ENCODE measurements around the gene PTX4. TPM values are rescaled to one million over a fixed set of nuclear protein-coding genes. Genes with fewer than 3 reads are reported as not detected.
"Not testable (repeated sequence)": the region's sequence is repeated elsewhere in the genome, so short reads cannot be mapped to it uniquely, and the experiment has no call there.

The PTX4 gene
- total RNA-seq, 4 donors from 2014 or later, result 0.40 TPM; not detected in 3

- no peak for TF ChIP-seq CTCF (IDR thresholded peaks at IDR 0.05)
- 100% methylated on average over 3 of the region's 24 CpGs; no CpG with 5 or more reads in 1 of the 2 donors for WGBS, 2 donors (ENCODE audit: low coverage in 1 of 2)
- Histone ChIP-seq H3K27me3 (no peaks in the 10 kb centered on the region), H3K4me1 (no peaks in the 10 kb centered on the region), H3K4me3 (no peak overlapping the region), H3K27ac (no peak overlapping the region), H3K9me3 (no peaks in the 10 kb centered on the region), H3K36me3 (peaks cover 0 to 34% of the 10 kb centered on the region in 2 donors)
- no peak for ATAC-seq
Observed at GRCh38 chr16:1442697-1443096, 46.0 kb downstream of the PTX4 start.

GRCh38 chr16:1441391-1441829 is 47.3 kb downstream of the PTX4 start:
- TF ChIP-seq POLR2AphosphoS5 (IDR thresholded peaks at IDR 0.05) (no peak), POLR2A (IDR thresholded peaks at IDR 0.05) (no peak), EP300 (IDR thresholded peaks at IDR 0.05) (no peak), CTCF (IDR thresholded peaks at IDR 0.05) (no peak)
- no peaks in the 10 kb centered on the region for H3K27me3 ChIP-seq
- H3K9me3 ChIP-seq, result no peaks in the 10 kb centered on the region
- no peaks in the 10 kb centered on the region for H3K4me1 ChIP-seq
- no peak for ATAC-seq
- H3K27ac ChIP-seq, result no peak overlapping the region
- 40% methylated on average over 1 of the region's 22 CpGs; no CpG with 5 or more reads in 1 of the 2 donors for WGBS, 2 donors (ENCODE audit: low coverage in 1 of 2)
- no peak overlapping the region for H3K4me3 ChIP-seq
- peaks cover 0 to 25% of the 10 kb centered on the region in 2 donors for H3K36me3 ChIP-seq

- not testable (repeated sequence) for H3K27ac ChIP-seq, ATAC-seq, H3K9me3 ChIP-seq, H3K4me1 ChIP-seq, H3K27me3 ChIP-seq, H3K4me3 ChIP-seq
- peaks cover 0 to 14% of the 10 kb centered on the region in 2 donors for H3K36me3 ChIP-seq
- no CpG with 5 or more reads among the region's 4 CpGs for WGBS, 2 donors (ENCODE audit: low coverage in 1 of 2)
Observed at GRCh38 chr16:1439699-1440074, 49.1 kb downstream of the PTX4 start.

- no peak overlapping the region for H3K4me3 ChIP-seq
- no peak overlapping the region for H3K27ac ChIP-seq
- no peak for ATAC-seq
- no CpG with 5 or more reads among the region's 27 CpGs for WGBS, 2 donors (ENCODE audit: low coverage in 1 of 2)
- H3K27me3 ChIP-seq, result peaks cover 2% of the 10 kb centered on the region
- no peaks in the 10 kb centered on the region for H3K9me3 ChIP-seq
- no peaks in the 10 kb centered on the region for H3K4me1 ChIP-seq
- no peak for TF ChIP-seq POLR2AphosphoS5 (IDR thresholded peaks at IDR 0.05)
- no peak for TF ChIP-seq POLR2A (IDR thresholded peaks at IDR 0.05)
- TF ChIP-seq CTCF (IDR thresholded peaks at IDR 0.05), result no peak
- no peak for TF ChIP-seq EP300 (IDR thresholded peaks at IDR 0.05)
- H3K36me3 ChIP-seq, result peaks cover 0 to 13% of the 10 kb centered on the region in 2 donors
Observed at GRCh38 chr16:1439058-1439698, 49.6 kb downstream of the PTX4 start.

- Histone ChIP-seq H3K4me3 (no peak overlapping the region), H3K9me3 (no peaks in the 10 kb centered on the region), H3K36me3 (peaks cover 0 to 13% of the 10 kb centered on the region in 2 donors), H3K4me1 (no peaks in the 10 kb centered on the region), H3K27ac (no peak overlapping the region), H3K27me3 (peaks cover 9% of the 10 kb centered on the region)
- WGBS, 2 donors (ENCODE audit: low coverage in 1 of 2), result no CpG with 5 or more reads among the region's 35 CpGs
- no peak for TF ChIP-seq POLR2AphosphoS5 (IDR thresholded peaks at IDR 0.05)
- TF ChIP-seq POLR2A (IDR thresholded peaks at IDR 0.05), result no peak
- no peak for TF ChIP-seq EP300 (IDR thresholded peaks at IDR 0.05)
- TF ChIP-seq CTCF (IDR thresholded peaks at IDR 0.05), result no peak
- no peak for ATAC-seq
Observed at GRCh38 chr16:1438229-1439057, 50.3 kb downstream of the PTX4 start.

Measured in gastroesophageal sphincter (tissue), 4 donors.